ENCODE results near the gene SIVA1. TPM values are rescaled to one million over a fixed set of nuclear protein-coding genes. Genes with fewer than 3 reads are reported as not detected.
A peak's percentile ranks its signal among the peaks of the same experiment; 100 is the strongest.

SIVA1 gene
- total RNA-seq, 4 donors from 2014 or later = 189 to 397 (median 203) TPM

- 36 to 84% methylated on average over 5 to 83 of the region's 90 CpGs for WGBS, 2 donors (ENCODE audit: low coverage in 1 of 2)
- no peaks in the 10 kb centered on the region for H3K9me3 ChIP-seq
- H3K27me3 ChIP-seq = no peaks in the 10 kb centered on the region
- H3K4me1 ChIP-seq = peaks cover 30 to 54% (median 41%) of the 10 kb centered on the region in 4 donors
- TF ChIP-seq EP300 (IDR thresholded peaks at IDR 0.05; ENCODE audit: low read depth) = no peak
- TF ChIP-seq CTCF (IDR thresholded peaks at IDR 0.05) = no peak
- TF ChIP-seq POLR2A (IDR thresholded peaks at IDR 0.05) = no peak
- no peak for TF ChIP-seq POLR2AphosphoS5 (IDR thresholded peaks at IDR 0.05)
- peak overlapping the region; percentile 39 to 96 (median 91) for H3K4me3 ChIP-seq
- peak overlapping the region; percentile 85 to 93 (median 90) for H3K27ac ChIP-seq
- H3K36me3 ChIP-seq = peaks cover 0 to 8% (median 0%) of the 10 kb centered on the region in 4 donors
- DNase-seq = no peak
- intact Hi-C loops (cut with DNase I; ENCODE audit: low total_unique reads) (no loop called here), in situ Hi-C loops (cut with MboI; ENCODE audit: low pct_ligation_motif_present in 1 of 4, low pct_unique_long_range_greater_than_20kb in 1 of 4, low sequenced_read_pairs in 3 of 4) (no loop called here)
Observed at GRCh38 chr14:104751539-104752422, 1.2 kb upstream of the SIVA1 start.

GRCh38 chr14:104752423-104752734 lies 568 bp upstream of the SIVA1 start:
- intact Hi-C loops (cut with DNase I; ENCODE audit: low total_unique reads) = no loop called here

GRCh38 chr14:104753528-104754212 lies 723 bp downstream of the SIVA1 start:
- TF ChIP-seq POLR2A (IDR thresholded peaks at IDR 0.05) (no peak), CTCF (IDR thresholded peaks at IDR 0.05) (no peak), POLR2AphosphoS5 (IDR thresholded peaks at IDR 0.05) (no peak), EP300 (IDR thresholded peaks at IDR 0.05; ENCODE audit: low read depth) (no peak)
- intact Hi-C loops (cut with DNase I; ENCODE audit: low total_unique reads) (no loop called here), in situ Hi-C loops (cut with MboI; ENCODE audit: low pct_ligation_motif_present in 1 of 4, low pct_unique_long_range_greater_than_20kb in 1 of 4, low sequenced_read_pairs in 3 of 4) (no loop called here)
- H3K4me3 ChIP-seq = peak overlapping the region; percentile 89 to 96 (median 92)
- WGBS, 2 donors (ENCODE audit: low coverage in 1 of 2) = 2% methylated on average over 30 of the region's 30 CpGs; no CpG with 5 or more reads in 1 of the 2 donors
- peak overlapping the region; percentile 85 to 93 (median 90) for H3K27ac ChIP-seq
- H3K36me3 ChIP-seq = peaks cover 0 to 8% (median 4%) of the 10 kb centered on the region in 4 donors
- peaks cover 19 to 36% (median 28%) of the 10 kb centered on the region in 4 donors for H3K4me1 ChIP-seq
- H3K9me3 ChIP-seq = no peaks in the 10 kb centered on the region
- DNase-seq = peak; percentile 32
- no peaks in the 10 kb centered on the region for H3K27me3 ChIP-seq

More at GRCh38 chr14:104752423-104752734, 568 bp upstream of the SIVA1 start:
- Histone ChIP-seq H3K9me3 (no peaks in the 10 kb centered on the region), H3K27me3 (no peaks in the 10 kb centered on the region), H3K36me3 (peaks cover 0 to 8% (median 0%) of the 10 kb centered on the region in 4 donors), H3K4me3 (peak overlapping the region; percentile 39 to 96 (median 91)), H3K27ac (peak overlapping the region; percentile 85 to 93 (median 90)), H3K4me1 (peaks cover 26 to 48% (median 36%) of the 10 kb centered on the region in 4 donors)
- WGBS, 2 donors (ENCODE audit: low coverage in 1 of 2) = 6 to 19% methylated on average over 6 to 19 of the region's 21 CpGs
- peak in 1 of 3 donors; percentile 18 for TF ChIP-seq POLR2AphosphoS5 (IDR thresholded peaks at IDR 0.05)
- no peak for TF ChIP-seq EP300 (IDR thresholded peaks at IDR 0.05; ENCODE audit: low read depth)
- no peak for TF ChIP-seq CTCF (IDR thresholded peaks at IDR 0.05)
- TF ChIP-seq POLR2A (IDR thresholded peaks at IDR 0.05) = peak; percentile 21
- in situ Hi-C loops (cut with MboI; ENCODE audit: low pct_ligation_motif_present in 1 of 4, low pct_unique_long_range_greater_than_20kb in 1 of 4, low sequenced_read_pairs in 3 of 4) = no loop called here
- DNase-seq = no peak

All from transverse colon (tissue), 4 donors.